ENCODE results near the gene ADCK2.

Gene ADCK2, protein sequence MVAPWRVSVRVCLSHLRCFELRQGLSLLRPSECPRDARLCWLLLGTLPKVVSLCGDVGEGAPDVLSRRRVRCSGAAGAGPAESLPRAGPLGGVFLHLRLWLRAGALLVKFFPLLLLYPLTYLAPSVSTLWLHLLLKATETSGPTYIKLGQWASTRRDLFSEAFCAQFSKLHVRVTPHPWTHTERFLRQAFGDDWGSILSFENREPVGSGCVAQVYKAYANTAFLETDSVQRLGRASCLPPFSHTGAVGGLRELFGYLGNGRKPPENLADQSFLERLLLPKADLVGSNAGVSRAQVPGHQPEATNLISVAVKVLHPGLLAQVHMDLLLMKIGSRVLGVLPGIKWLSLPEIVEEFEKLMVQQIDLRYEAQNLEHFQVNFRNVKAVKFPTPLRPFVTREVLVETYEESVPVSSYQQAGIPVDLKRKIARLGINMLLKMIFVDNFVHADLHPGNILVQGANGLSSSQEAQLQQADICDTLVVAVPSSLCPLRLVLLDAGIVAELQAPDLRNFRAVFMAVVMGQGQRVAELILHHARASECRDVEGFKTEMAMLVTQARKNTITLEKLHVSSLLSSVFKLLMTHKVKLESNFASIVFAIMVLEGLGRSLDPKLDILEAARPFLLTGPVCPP

DNA sequence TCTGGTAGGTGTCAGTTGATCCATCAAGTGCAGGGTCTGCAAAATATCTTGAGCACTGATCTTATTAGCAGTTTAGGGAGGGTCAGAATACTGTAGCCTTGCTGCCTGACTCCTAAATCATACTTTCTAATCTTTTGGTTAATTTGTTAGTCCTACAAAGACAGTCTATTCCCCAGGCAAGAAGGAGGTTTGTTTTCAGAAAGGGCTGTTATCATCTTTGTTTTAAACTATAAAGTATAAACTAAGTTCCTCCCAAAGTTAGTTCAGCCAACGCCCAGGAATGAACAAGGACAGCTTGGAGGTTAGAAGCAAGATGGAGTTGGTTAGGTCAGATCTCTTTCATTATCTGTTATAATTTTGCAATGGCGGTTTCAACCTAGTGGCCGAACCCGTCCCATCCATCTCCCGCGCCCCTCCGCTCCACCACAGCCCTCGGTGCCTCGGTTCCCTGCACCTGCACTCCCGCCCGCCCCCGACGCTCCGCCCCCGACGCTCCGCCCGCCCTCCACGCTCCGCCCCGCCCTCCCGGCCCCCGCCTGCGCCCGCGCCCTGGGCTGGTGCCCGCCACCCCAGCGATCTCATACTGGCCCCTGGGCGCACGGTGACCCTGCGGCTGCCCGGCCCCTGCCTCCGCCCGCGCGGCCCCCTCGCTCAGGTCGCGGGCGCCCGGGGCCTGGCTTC lies at the start of gene ADCK2:
Gene ADCK2, plus strand, starts transcription at position 564 of the 681 bp plus-strand sequence. CDS start 386 bp downstream, outside the sequence.
- TF ChIP-seq GATA3 (IDR thresholded peaks at IDR 0.05; ENCODE audit: low read depth, low read length) (no peak), GATA2 (IDR thresholded peaks at IDR 0.05; ENCODE audit: low read depth, low read length) (no peak)

DNA sequence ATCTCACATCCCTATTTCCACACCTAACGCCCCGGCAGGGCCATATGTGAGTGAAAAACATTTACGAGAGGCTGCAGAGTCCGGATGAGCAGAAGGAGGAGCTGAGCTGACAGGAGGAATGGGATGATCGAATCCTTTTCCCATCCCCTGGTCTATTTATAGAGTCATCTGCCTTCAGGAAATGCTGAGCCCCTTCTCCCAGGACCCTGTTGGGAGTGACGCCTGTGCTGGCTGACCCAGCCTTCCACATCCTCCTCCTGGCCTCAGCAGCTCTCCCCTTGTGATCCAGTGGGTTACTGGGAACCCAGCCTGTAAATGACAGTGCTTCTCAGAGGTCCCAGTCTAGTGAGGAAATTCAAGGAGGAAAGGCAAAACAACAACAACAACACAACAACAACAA lies 48.8 kb upstream of the ADCK2 start:
- TF ChIP-seq GATA3 (IDR thresholded peaks at IDR 0.05; ENCODE audit: low read depth, low read length) (no peak), GATA2 (IDR thresholded peaks at IDR 0.05; ENCODE audit: low read depth, low read length) (no peak)

DNA sequence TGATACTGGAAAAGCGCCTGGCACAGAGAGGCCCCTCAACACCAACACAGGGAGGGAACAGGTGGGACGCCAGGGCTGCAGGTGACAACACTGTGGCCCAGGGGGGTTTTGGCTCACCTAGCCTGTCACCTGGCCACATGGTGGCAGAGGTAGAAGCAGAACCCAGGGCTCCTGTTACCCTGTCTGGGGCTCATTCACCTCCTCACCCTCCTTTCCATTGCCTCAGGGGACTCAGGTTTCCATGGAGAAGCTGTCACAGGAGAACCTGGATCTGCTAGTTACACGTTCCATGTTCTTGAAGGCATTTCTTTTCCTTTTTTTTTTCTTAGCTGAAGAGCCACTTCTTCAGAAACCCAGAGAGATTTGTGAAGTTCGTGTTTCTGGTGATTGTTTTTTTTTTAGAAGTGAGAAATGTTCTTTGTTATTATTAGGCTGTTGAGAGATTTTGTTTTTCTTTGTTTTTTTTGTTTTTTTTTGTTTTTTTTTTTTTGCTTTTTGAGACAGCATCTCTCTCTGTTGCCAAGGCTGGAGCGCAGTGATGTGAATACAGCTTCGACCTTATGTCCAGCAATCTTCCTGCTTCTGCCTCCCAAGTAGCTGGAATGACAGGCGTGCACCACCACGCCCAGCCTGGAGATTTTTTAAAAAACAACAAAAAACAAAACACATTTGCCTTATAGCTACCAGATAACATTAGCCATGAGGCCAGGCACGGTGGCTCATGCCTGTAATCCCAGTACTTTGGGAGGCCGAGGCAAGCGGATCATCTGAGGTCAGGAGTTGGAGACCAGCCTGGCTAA lies 48.2 kb upstream of the ADCK2 start:
- TF ChIP-seq GATA2 (IDR thresholded peaks at IDR 0.05; ENCODE audit: low read depth, low read length) (no peak), GATA3 (IDR thresholded peaks at IDR 0.05; ENCODE audit: low read depth, low read length) (no peak)

DNA sequence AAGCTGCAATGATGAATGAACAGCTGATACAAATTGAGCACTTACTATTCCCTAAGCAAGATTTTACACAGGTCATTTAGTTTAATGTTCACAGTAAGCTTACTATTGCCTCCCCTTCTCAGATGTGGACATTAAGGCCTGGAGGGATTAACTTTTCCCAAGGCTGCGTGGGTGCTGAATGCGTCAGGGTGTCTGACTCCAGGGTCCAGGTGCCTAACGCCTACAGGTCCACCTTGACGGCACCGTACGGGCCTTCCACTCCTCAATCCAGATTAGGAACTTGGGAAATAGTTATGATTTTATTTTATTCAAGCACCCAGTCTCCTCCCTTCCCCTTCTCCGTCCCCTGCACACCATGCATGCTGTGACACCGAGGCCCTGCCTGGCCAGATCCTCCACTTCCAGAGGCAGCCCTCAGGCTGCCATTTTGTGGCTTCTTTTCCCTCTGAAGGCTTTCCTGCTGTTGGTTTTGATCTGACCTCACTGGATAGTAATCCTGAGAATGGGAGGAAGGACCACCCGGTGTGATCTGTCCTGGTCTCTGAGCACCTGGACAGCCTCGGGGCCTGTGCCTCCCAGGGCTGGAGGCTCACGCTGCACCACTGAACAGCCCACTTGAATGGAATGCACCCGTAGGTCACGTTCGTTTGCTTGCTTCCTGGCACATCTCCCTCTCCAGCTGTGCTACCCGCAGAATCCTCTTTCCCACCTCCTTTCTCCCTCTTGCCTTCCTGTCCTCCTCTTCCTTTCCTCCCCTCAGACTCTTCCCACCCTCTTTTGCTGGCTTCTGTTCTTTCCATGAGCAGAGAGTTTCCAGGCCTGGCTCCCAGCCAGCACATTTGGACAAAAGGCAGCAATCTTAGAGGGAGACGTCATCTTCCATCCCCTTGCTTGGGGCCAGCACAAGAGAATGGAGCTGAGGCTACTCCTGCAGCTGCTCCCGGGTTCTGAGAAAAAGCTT lies 46.6 kb upstream of the ADCK2 start:
- no peak for TF ChIP-seq GATA3 (IDR thresholded peaks at IDR 0.05; ENCODE audit: low read depth, low read length)
- TF ChIP-seq GATA2 (IDR thresholded peaks at IDR 0.05; ENCODE audit: low read depth, low read length), result no peak

DNA sequence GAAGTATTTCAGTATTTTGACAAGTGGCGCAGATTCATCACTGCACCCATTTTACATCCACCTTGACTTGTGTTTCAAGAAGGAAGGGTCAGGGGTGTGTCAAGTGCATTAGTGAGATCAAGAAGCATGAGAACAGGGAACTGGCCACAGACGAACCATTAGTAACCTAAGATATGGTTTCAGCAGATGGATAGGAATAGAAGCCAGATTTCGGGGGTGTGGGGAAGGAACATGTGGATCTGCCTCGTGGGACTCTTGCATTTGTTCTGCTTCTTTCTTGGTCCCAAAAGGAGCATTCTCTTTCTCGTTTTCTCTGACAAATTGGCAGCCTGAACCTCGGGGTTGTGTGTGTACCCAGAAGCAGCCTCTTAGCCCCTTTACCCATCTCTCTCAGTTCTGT lies 41.7 kb upstream of the ADCK2 start:
- TF ChIP-seq GATA2 (IDR thresholded peaks at IDR 0.05; ENCODE audit: low read depth, low read length) (no peak), GATA3 (IDR thresholded peaks at IDR 0.05; ENCODE audit: low read depth, low read length) (no peak)

DNA sequence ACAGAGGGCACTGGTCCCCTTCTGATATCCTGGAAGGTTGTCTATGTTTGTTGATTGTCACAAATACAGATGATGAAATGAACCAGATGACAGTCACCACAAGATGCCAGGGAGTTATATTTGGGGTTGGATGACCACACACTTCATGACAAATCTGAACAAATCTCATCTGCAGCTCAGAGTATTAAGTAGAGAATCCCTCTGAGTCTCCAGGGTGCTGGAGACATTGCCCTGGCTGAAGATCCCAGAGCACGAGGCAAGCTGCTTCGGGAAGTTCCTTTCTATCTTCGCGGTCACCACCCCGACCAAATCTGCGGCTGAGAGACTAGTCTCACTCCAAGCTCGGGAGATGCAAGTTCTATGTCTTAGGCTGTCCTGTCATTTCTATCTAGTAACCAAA lies 41.1 kb upstream of the ADCK2 start:
- TF ChIP-seq GATA2 (IDR thresholded peaks at IDR 0.05; ENCODE audit: low read depth, low read length) (no peak), GATA3 (IDR thresholded peaks at IDR 0.05; ENCODE audit: low read depth, low read length) (no peak)

DNA sequence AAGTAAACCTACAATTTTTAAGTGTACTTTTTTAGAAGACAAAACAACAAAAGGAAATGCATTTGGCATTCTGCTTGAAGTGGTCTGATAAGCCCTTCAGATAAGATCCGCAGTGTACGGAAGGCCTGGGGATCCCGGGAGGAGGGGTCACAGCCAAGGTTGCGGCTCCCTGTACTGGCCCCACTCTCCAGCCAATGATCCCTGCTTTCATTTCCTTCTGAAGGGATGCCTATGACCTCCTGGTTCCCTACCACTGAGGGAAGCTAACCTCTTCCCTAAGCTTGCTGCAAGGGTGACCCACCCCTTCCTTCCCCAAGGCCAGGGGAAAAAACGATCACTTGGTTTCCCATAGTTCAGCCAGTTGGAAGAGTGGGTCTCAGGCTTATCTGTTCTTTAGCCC lies 37.4 kb upstream of the ADCK2 start:
- TF ChIP-seq GATA3 (IDR thresholded peaks at IDR 0.05; ENCODE audit: low read depth, low read length) (no peak), GATA2 (IDR thresholded peaks at IDR 0.05; ENCODE audit: low read depth, low read length) (peak; percentile 88)

DNA sequence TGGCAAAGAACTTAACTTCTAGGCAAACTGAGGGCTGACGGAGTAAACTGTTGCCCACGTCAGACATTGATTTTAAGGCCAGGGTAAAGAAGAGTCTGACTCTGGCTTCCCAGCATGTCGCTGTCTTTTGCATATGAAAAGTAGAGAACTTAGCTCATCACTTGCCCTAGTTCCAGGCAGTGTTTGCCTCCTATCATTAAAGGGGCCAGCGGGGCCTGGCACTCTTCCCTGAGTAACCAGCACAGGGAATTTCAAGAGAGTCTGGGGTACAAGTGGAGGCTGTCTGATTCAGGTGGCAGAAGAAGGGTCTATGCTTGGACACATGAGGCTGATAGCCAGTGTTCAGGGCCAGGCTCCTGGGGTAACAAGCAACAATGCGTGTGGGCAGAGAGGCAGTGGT lies 36.9 kb upstream of the ADCK2 start:
- no peak for TF ChIP-seq GATA3 (IDR thresholded peaks at IDR 0.05; ENCODE audit: low read depth, low read length)
- TF ChIP-seq GATA2 (IDR thresholded peaks at IDR 0.05; ENCODE audit: low read depth, low read length), result no peak

DNA sequence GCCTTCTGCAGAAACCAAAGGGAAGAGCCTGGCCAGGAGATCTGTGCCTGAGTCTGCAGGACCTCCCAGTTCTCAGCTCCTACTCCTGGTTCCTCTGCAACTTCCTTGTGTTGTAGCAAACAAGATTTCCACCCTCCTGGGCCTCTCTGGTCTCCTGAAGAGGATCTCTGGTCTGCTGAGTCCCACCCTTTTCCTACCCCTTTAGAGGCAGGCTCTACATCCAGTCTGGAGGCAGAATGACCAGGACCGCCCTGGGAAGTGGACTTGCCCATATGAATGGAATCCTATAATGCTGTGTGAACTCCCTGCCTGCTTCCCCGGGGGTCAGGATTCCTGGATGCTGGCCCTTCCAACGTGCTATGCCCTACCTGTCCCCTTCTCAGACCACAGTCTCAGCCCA lies 35.3 kb upstream of the ADCK2 start:
- no peak for TF ChIP-seq GATA2 (IDR thresholded peaks at IDR 0.05; ENCODE audit: low read depth, low read length)
- no peak for TF ChIP-seq GATA3 (IDR thresholded peaks at IDR 0.05; ENCODE audit: low read depth, low read length)

DNA sequence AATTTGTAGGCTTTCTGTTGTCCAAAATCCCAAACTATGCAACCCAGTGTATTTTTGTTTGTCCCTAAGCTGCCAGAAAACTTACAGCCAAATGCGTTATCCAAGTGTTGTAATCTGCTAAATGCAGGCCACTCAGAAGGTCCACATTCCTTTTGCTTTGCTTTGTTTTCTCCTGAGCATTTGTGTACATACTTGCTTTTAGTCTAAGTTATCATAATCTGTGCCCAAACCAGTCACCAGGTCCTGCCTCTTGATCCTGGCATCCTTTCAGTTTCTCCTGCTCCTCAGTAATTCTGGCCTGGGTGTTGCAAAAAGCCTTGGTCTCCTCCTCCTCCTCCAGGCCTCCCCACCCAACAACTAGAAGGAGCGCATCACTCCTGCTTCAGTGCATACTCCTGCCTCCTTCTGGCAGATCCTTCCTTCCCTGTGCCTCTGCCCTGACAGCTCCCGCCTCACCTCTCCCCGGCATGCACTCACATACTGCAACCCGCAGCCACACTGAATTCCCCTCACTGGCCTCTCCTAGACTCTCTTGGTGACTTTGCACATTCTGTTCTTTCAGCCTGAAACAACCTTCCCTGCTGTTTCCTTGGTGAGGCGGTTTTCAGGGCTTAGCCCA lies 34.5 kb upstream of the ADCK2 start:
- TF ChIP-seq GATA3 (IDR thresholded peaks at IDR 0.05; ENCODE audit: low read depth, low read length), result no peak
- no peak for TF ChIP-seq GATA2 (IDR thresholded peaks at IDR 0.05; ENCODE audit: low read depth, low read length)

DNA sequence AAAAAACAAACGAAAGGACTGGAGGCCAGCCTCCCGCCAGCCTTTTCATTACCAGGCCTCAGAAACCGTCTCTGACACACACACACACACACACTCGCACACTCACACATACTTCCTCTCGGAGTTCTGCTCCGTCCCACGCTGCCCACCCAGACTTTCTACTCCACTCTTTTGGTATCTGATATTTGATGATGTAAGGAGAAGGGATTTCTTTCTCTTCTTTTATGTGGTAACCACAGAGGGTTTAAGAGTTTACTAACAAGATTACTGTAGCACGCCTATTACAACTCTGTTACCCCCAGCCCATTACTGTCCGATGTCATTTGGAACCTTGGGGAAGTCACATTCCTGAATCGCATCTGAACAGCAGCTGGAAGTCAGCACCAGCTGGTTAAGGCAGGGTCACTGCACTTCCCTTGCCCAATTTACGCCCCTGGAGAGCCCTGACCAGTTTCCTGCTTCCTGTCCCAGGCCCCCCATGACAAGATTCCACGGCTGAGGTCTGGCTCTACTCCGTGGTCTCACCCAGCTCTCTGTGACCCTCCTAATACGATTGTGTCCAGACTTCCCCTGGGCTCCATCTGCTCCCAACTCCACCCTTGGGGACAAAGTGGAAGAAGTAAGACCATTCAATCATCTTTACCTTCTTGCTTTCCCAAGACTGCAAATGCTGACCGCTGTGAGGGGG lies 33.2 kb upstream of the ADCK2 start:
- TF ChIP-seq GATA3 (IDR thresholded peaks at IDR 0.05; ENCODE audit: low read depth, low read length), result no peak
- no peak for TF ChIP-seq GATA2 (IDR thresholded peaks at IDR 0.05; ENCODE audit: low read depth, low read length)

DNA sequence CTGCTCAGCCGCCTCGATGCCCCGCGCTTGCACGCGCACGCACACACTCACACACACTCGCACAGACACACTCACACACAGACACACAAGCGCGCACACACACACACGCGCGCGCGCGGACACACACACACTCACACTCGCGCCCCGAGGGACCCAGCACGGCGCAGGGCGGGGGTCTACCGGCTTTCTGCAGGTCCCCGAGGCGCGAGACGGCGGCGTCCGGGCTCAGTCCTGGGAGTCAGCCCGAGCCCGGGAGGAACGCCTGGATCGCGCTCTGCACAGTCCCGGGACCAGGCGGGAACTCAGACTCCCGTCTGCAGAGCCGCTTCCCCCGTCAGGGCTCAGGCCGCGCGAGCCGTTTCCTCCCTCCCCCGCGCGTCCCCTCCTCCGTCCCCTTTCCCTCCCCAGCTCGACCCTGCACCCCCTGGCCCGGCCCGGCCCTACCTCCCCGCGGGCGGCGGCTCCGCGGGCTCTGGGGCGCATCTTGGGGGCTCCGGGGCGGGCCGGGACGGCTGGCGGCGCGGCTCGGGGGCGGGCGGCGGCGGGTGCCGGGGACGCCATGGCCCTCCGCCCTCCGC lies 32.6 kb upstream of the ADCK2 start:
- TF ChIP-seq GATA3 (IDR thresholded peaks at IDR 0.05; ENCODE audit: low read depth, low read length) (no peak), GATA2 (IDR thresholded peaks at IDR 0.05; ENCODE audit: low read depth, low read length) (no peak)
